HG03097 (cell line): ENCODE results near the gene ABCA1.
"Not testable (repeated sequence)": the region's sequence is repeated elsewhere in the genome, so short reads cannot be mapped to it uniquely, and the experiment has no call there.

Source experiments
- ATAC-seq: cut with Tn5 transposase; IDR thresholded peaks from one replicate; pipeline ENCODE4 v1.9.1; 2021; ENCODE audit not compliant: unreplicated experiment, low FRiP score

The ABCA1 gene

GRCh38 chr9:104774132-104774531 lies 153.8 kb downstream of the ABCA1 start:
- ATAC-seq, result no peak

DNA sequence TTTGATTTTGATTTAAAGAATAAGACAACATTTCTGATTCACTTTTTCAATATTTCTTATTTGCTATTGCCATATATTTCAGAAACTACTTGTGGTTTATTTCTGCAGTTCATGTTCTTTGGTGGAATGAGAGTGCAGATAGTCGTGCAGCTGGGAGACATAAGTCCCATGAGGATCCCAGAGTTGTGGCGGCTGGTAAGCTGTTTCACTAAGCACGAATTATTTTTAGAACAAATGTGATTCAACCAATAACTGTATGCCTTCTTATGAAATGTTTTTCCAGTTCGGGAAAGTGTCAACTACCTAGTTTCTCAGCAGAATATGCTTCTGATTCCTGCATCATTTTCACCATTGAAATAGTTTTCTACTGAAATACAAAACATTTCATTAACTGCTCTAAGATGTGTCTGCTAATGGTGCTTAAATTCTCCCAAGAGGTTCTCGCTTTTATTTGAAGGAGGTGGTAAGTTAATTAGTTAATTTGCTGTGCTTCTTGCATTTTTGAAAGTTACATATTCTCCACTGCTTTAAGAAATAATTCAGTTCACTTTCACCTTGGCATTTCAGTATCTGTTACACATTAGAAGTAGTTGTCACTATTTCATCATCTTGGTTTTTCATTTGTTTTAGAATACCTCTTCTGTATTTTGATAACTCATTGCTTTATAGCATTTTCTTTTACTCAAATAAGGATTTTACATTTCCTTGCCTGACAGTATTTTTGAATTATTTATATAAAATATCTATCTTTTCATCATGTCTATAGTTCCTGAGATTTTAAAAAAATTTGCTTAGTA lies 155.0 kb downstream of the ABCA1 start:
- peak; percentile 30 for ATAC-seq

DNA sequence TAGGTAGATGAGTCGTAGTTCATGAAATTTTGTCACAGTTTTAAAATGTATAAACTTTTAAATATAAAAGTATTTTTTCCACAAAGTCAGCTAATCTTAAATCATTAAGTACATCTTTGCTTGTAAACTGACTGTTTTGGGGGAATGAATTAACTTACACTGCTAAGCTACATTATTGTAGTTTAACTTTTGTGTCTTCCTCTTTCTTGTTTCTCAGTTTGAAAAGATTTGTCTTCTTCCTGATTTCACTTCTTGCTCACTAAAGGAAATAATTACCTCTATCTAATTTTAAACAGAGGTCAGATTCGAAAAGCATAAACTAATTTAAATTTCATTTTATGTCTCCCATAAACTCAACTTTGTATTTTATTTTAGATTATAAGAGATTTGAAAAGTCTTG lies 158.3 kb downstream of the ABCA1 start:
- ATAC-seq, result no peak

DNA sequence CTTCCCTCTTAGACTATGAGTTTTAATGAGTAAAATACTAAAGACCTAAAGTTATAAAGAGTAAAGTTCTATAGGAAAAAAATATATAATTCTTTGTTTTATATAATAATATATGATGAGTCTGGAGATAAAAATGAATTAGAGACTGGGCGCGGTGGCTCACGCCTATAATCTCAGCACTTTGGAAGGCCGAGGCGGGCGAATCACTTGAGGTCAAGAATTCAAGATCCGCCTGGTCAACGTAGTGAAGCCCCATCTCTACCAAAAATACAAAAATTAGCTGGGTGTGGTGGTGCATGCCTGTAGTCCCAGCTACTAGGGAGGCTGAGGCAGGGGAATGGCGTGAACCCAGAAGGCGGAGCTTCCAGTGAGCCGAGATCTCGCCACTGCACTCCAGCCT lies 158.9 kb downstream of the ABCA1 start:
- not testable (repeated sequence) for ATAC-seq

- ATAC-seq, result no peak
Measured at GRCh38 chr9:104767507-104767906, 160.4 kb downstream of the ABCA1 start.

- no peak for ATAC-seq
Measured at GRCh38 chr9:104766025-104766424, 161.9 kb downstream of the ABCA1 start.

DNA sequence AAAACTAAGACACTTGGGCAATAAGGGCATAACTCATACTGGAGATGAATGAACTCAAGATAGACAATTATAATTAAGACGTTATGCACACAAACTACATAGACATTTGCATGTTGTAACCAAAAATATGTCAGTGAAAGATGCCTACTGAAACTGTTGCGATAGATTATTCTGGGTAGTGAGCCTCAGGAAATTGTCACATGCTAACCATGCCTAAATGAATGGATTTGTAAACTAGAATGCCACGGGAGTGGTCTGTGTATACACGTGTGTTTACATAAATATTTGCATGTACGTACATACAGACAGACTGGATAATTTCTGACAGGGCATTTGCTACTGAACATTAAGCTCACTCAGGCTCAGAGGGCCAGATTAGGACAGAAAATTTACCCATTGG lies 162.8 kb downstream of the ABCA1 start:
- ATAC-seq, result peak; percentile 37

- ATAC-seq, result no peak
Measured at GRCh38 chr9:104758974-104759373, 169.0 kb downstream of the ABCA1 start.

- ATAC-seq, result peak; percentile 22
Measured at GRCh38 chr9:104750185-104750767, 177.7 kb downstream of the ABCA1 start.

DNA sequence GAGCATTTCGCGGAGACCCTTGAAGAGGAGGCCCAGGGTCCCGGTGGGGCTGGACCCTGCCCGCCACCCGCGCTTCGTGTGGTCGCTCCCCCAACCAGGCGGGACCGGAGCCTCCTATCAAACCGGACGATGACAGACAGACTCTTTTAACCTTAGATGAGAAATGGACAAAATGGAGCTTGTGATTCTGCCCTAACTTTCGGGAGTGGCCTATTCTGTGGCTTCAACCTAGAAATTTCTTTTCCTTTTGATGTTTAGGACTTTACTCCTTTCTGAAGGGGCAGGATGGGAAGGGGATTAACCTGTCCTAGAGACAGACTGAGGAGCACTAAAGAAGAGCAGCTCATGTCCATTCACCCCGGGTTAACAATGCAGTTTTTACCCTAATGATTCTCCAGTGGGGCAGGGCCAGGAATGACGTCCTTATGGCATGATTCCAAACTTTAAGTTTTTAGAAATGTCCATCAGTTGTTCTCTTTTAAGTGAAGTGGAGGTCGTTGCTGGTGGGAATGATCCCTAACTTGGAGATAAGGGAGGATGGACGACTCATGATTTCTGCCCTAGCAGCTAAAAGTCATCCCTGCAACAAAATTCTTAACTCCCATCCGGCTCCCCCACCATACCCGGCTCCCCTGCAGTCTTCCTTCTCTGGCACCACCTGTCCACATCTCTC lies 179.5 kb downstream of the ABCA1 start:
- peak; percentile 5 for ATAC-seq

DNA sequence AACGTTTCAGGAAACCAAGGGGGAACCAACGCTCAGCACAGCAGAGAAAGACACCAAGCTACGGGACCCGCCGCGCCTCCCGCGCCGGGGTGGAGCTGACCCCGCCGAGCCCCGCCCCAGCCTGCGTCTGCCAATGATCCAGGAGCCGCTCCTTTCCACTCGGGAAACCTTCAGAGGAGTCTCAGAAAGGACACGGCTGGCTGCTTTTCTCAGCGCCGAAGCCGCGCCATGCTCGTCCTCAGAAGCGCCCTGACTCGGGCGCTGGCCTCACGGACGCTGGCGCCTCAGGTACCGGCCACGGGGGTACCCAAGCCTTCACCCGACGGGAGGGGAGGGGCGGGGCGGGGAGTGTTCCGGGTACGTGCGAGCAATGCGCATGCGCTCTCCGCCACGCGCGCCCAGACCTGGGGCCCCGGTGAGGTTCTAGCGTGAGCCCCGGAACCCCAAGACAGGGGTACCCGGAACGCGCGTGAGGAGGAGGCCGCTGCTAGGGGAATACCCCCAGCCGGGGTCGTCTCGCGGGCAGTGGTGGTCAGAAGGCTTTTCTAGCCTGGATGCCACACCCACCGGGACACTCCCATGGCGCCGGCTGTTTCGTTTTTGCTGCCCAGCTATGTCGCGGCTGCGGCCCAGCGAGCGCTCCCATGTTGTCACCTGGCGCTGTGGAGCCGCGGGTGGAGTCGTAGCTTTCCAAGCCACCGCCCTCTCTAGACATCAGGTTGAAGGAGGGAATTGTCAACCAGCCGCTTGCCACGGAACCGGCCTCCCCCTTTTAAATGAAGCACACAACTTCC lies 180.2 kb downstream of the ABCA1 start, which contains the start of gene NIPSNAP3A:
Gene NIPSNAP3A (plus strand): TSS at position 119 of the 794 bp plus-strand sequence. CDS start 110 bp downstream, at position 229.
- ATAC-seq, result peak; percentile 89

GRCh38 chr9:104747245-104747564 lies 180.8 kb downstream of the ABCA1 start:
- ATAC-seq, result peak; percentile 18

GRCh38 chr9:104746798-104747197 lies 181.2 kb downstream of the ABCA1 start:
- ATAC-seq, result no peak

DNA sequence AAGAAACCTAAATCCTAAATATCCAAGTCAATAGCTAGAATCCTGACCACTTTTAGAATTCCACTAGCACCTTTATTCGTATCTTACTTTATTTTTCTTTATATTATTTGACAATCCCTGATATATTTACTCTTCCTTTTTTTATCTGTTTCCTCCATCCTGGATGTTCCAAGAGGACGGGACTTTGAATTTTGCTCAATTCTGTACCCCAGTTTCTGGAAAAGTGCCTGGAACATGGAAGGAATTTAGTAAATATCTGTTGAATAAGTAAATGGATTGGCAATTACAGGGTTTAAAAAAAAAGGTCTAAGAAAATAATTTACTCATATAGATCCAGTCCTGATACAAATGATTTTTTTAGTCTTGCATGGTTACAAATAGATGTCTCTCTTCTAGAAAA lies 181.7 kb downstream of the ABCA1 start:
- no peak for ATAC-seq

DNA sequence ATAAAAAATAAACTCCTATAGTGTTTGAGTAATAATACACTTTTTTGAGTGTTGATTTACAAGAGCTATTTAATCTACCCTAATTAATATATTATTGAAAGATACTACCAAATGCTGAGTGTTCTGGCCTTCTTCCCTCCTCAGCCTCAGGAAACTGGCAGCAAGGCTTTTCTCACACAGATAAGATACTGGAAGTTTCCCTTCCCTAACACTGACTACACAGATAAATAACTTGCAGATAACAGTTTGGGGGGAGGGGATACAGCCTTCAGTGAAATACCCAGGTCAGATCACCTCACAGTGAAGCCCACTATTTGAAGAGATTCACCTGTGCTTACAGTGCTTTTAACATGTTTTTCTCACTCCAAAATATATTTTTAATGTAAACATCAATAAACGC lies 182.1 kb downstream of the ABCA1 start:
- ATAC-seq, result no peak

GRCh38 chr9:104743376-104743985 lies 184.5 kb downstream of the ABCA1 start:
- peak; percentile 36 for ATAC-seq

- ATAC-seq, result no peak
Measured at GRCh38 chr9:104740621-104741020, 187.3 kb downstream of the ABCA1 start.

DNA sequence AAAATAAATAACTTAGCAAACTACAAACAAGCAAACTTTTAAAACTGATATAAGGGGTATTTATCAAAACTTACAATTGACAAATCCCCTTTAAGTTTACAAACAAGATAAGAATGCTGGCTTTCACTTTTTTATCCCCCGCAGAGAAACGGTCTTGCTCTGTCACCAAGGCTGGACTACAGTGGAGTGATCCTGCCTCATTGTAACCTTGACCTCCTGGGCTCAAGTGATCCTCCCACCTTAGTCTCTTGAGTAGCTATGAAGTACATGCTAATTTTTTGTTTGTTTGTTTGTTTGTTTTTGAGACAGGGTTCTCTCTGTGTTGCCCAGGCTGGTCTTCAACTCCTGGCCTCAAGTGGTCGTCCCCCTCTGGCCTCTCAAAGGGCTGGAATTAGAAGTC lies 189.5 kb downstream of the ABCA1 start:
- no peak for ATAC-seq
